ENCODE results near the gene CDK19. TPM values are rescaled to one million over a fixed set of nuclear protein-coding genes. Genes with fewer than 3 reads are reported as not detected.

CDK19 gene
- 11.0 TPM for total RNA-seq

DNA sequence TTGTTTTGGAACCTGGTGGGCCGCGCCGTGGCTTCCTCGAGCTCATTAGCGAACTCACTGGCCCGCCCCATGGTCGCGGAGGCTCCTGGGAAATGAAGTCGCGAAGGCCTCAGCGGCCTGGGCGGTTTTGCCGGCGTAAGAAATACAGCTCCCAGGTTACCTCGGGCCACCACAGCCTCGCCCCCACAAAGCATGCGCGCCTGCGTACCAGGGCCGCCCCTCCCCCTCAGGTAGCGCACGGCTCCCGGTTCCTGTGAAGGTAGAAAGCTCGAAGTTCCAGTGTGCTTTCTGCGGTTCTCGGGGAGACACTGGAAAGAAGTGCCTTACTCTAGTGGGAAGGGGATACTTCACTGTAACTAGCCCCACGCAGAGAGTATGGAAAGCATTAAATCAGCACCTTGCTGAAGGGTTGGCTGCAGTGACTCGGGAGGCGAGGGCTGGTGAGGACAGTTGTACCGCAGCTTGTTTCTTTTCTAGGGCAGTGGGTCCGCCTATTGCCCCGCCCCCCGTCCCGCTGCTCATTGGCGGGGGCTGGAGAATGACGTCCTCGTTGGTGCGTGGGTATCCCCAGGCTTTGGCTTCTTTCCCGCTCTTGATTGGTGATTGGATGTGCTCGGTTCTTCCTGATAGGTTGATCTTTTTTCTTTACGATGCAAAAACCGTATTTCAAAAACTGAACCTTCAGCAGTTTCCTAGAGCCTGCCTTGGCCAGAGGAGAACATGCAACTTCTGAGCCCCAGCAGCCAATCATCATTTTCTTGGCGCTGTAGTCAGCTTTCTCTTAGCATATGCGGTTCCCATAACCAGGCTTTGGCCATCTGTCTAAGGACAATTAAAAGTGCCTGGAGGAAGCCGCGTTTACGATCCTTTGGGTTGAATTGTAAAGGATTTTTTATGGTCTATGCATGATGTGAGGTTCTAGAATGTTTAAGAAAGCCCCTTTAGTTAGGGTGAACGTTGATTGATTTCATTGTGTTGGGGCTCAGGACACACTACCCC lies at the start of gene CDK19:
Gene CDK19 (minus strand): TSS at position 59 of the 999 bp plus-strand sequence. CDS start 333 bp downstream, outside the sequence.
- Histone ChIP-seq H3K27ac (ENCODE audit: low read depth, low read length) (peak within 1 kb of the TSS; percentile 95), H3K9me3 (ENCODE audit: control insufficient read depth in 3 of 3, low read length in 3 of 3) (no peaks in the 10 kb centered on the region), H3K4me1 (ENCODE audit: control insufficient read depth in 3 of 3, insufficient read depth in 3 of 3, low read length in 3 of 3) (peaks cover 9 to 17% (median 10%) of the 10 kb centered on the region in 3 donors), H3K27me3 (ENCODE audit: control insufficient read depth in 3 of 3, insufficient read depth in 3 of 3, low read length in 3 of 3) (no peaks in the 10 kb centered on the region), H3K4me3 (ENCODE audit: low read length in 3 of 3) (peak within 1 kb of the TSS; percentile 95 to 99 (median 96)), H3K9ac (ENCODE audit: low read depth in 1 of 3, low read length in 3 of 3) (peak within 1 kb of the TSS; percentile 89 to 96 (median 89)), H3K36me3 (ENCODE audit: control insufficient read depth in 3 of 3, insufficient read depth in 3 of 3, low read length in 3 of 3) (no peaks in the 10 kb centered on the region)

GRCh38 chr6:110864824-110865223 lies 49.6 kb upstream of the CDK19 start:
- Histone ChIP-seq H3K27me3 (ENCODE audit: control insufficient read depth in 3 of 3, insufficient read depth in 3 of 3, low read length in 3 of 3) (no peaks in the 10 kb centered on the region), H3K9ac (ENCODE audit: low read depth in 1 of 3, low read length in 3 of 3) (no peak overlapping the region), H3K9me3 (ENCODE audit: control insufficient read depth in 3 of 3, low read length in 3 of 3) (no peaks in the 10 kb centered on the region), H3K4me3 (ENCODE audit: low read length in 3 of 3) (no peak overlapping the region), H3K27ac (ENCODE audit: low read depth, low read length) (no peak overlapping the region), H3K36me3 (ENCODE audit: control insufficient read depth in 3 of 3, insufficient read depth in 3 of 3, low read length in 3 of 3) (no peaks in the 10 kb centered on the region), H3K4me1 (ENCODE audit: control insufficient read depth in 3 of 3, insufficient read depth in 3 of 3, low read length in 3 of 3) (no peaks in the 10 kb centered on the region)

DNA sequence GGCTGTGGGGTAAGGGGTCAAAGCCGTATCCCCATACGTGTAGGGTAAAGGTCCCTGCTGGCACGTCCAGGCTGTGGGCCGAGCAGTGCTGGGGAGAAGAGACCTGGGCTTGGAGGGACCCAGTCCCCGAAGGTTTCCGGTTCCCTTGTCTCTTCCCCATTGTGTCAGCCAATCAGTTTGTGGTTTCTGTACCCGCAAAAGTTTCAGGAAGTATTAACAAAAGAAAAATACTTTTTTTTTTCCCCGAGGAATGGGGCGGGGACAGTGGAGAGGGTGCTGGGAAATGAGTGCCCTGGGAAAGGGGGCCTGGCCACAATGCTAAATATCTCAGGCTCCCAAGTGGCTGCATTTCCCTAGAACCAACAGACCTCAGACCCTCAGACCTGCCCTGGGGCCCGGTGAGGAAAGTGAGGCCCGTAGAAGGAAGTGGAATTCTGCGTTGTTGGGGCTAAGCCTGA lies 44.1 kb upstream of the CDK19 start:
- H3K27me3 ChIP-seq (ENCODE audit: control insufficient read depth in 3 of 3, insufficient read depth in 3 of 3, low read length in 3 of 3): no peaks in the 10 kb centered on the region
- H3K4me3 ChIP-seq (ENCODE audit: low read length in 3 of 3): no peak overlapping the region
- no peak overlapping the region for H3K9ac ChIP-seq (ENCODE audit: low read depth in 1 of 3, low read length in 3 of 3)
- no peaks in the 10 kb centered on the region for H3K36me3 ChIP-seq (ENCODE audit: control insufficient read depth in 3 of 3, insufficient read depth in 3 of 3, low read length in 3 of 3)
- no peak overlapping the region for H3K27ac ChIP-seq (ENCODE audit: low read depth, low read length)
- no peaks in the 10 kb centered on the region for H3K4me1 ChIP-seq (ENCODE audit: control insufficient read depth in 3 of 3, insufficient read depth in 3 of 3, low read length in 3 of 3)
- no peaks in the 10 kb centered on the region for H3K9me3 ChIP-seq (ENCODE audit: control insufficient read depth in 3 of 3, low read length in 3 of 3)

DNA sequence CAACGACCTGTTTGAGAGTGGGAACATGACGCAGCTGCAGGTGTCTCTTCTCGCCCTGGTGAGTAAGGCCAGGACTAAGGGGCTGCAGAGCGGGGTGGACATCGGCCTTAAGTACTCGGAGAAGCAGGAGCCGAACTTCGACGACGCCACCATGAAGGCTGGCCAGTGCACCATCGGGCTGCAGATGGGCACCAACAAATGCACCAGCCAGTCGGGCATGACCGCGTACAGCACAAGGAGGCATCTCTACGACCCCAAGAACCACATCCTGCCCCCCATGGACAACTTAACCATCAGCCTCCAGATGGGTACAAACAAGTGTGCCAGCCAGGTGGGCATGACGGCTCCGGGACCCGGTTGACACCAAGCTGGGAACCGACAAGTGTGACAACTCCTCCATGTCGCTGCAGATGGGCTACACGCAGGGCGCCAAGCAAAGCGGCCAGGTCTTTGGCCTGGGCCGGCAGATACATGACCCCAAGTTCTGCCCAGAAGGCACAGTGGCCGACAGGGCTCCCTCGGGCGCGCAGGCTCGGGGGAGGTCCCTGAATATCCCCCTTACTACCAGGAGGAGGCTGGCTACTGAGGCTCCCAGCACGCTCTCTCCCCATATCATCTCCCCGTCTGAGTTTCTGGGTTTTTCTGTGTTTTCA lies 43.4 kb upstream of the CDK19 start:
- H3K4me3 ChIP-seq (ENCODE audit: low read length in 3 of 3): no peak overlapping the region
- no peaks in the 10 kb centered on the region for H3K4me1 ChIP-seq (ENCODE audit: control insufficient read depth in 3 of 3, insufficient read depth in 3 of 3, low read length in 3 of 3)
- H3K9ac ChIP-seq (ENCODE audit: low read depth in 1 of 3, low read length in 3 of 3): no peak overlapping the region
- no peaks in the 10 kb centered on the region for H3K27me3 ChIP-seq (ENCODE audit: control insufficient read depth in 3 of 3, insufficient read depth in 3 of 3, low read length in 3 of 3)
- H3K9me3 ChIP-seq (ENCODE audit: control insufficient read depth in 3 of 3, low read length in 3 of 3): no peaks in the 10 kb centered on the region
- H3K36me3 ChIP-seq (ENCODE audit: control insufficient read depth in 3 of 3, insufficient read depth in 3 of 3, low read length in 3 of 3): no peaks in the 10 kb centered on the region
- H3K27ac ChIP-seq (ENCODE audit: low read depth, low read length): no peak overlapping the region

DNA sequence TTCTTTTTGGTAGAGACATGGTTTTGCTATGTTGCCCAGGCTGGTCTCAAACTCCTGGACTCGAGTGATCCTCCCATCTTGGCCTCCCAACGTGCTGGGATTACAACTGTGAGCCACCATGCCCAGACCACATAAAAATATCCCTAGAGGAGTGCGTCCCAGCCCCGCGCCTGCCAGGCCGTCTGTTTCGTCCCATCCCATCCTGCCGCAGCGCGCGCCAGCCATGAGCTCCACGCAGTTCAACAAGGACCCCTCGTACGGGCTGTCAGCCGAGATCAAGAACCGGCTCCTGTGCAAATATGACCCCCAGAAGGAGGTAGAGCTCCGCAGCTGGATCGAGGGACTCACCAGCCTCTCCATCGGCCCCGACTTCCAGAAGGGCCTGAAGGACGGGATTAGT lies 42.7 kb upstream of the CDK19 start:
- no peak overlapping the region for H3K9ac ChIP-seq (ENCODE audit: low read depth in 1 of 3, low read length in 3 of 3)
- no peak overlapping the region for H3K27ac ChIP-seq (ENCODE audit: low read depth, low read length)
- H3K4me1 ChIP-seq (ENCODE audit: control insufficient read depth in 3 of 3, insufficient read depth in 3 of 3, low read length in 3 of 3): no peaks in the 10 kb centered on the region

DNA sequence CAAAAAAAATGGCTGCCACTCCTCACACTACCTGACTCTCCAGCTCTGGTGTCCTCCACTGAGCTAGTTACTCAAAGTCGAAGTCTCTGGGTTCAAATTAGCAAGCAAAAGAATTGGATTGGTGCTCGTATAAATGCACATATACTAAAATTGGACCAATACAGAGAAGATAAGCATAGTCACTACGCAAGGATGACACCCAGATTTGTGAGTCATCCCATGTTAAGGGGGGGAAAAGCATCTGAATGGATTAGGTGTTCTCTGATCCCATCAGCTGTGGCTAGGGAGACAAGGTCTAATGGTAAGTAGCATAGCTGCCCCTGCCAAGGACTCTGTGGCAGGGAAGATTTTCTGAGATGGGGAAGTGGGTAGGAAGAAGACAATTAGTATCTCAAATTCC lies 41.0 kb upstream of the CDK19 start:
- Histone ChIP-seq H3K36me3 (ENCODE audit: control insufficient read depth in 3 of 3, insufficient read depth in 3 of 3, low read length in 3 of 3) (no peaks in the 10 kb centered on the region), H3K4me3 (ENCODE audit: low read length in 3 of 3) (no peak overlapping the region), H3K27ac (ENCODE audit: low read depth, low read length) (no peak overlapping the region), H3K27me3 (ENCODE audit: control insufficient read depth in 3 of 3, insufficient read depth in 3 of 3, low read length in 3 of 3) (no peaks in the 10 kb centered on the region), H3K9me3 (ENCODE audit: control insufficient read depth in 3 of 3, low read length in 3 of 3) (no peaks in the 10 kb centered on the region), H3K9ac (ENCODE audit: low read depth in 1 of 3, low read length in 3 of 3) (no peak overlapping the region), H3K4me1 (ENCODE audit: control insufficient read depth in 3 of 3, insufficient read depth in 3 of 3, low read length in 3 of 3) (no peaks in the 10 kb centered on the region)

More for the DNA sequence above, 42.7 kb upstream of the CDK19 start:
- Histone ChIP-seq H3K36me3 (ENCODE audit: control insufficient read depth in 3 of 3, insufficient read depth in 3 of 3, low read length in 3 of 3) (no peaks in the 10 kb centered on the region), H3K9me3 (ENCODE audit: control insufficient read depth in 3 of 3, low read length in 3 of 3) (no peaks in the 10 kb centered on the region), H3K27me3 (ENCODE audit: control insufficient read depth in 3 of 3, insufficient read depth in 3 of 3, low read length in 3 of 3) (no peaks in the 10 kb centered on the region), H3K4me3 (ENCODE audit: low read length in 3 of 3) (no peak overlapping the region)

DNA sequence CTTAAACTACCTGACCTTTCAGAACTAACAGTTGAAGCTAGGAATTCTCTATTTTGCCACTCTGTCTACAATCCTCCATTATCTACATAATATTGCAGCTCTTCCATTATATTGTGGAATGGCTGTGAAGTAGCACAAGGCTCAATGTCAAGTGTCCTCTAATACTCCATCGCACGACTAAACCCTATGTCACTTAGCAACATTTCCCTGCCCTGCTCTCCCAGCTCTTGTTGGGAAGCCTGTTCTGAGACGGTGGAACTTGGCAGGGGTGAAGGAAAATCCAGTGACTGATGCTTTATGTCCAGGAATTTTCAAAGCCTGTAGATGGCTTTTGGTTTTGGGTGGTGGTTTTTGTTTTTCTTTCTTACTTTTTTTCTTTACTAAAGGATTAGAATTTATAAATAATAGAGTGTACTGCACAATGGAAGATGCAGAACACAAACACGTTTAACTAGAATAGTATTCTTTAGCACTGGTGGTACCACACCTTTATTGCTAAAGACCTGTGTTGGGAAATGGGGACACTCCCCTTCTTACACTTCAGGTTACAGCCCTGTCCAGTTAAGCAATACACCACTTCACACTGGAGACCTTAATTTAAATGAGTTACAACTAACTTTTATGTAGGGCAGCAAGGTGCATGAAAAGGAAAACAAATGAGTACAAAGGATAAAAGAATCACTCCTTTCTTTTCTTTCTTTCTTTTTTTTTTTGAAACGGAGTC lies 38.6 kb upstream of the CDK19 start:
- no peak overlapping the region for H3K4me3 ChIP-seq (ENCODE audit: low read length in 3 of 3)
- H3K36me3 ChIP-seq (ENCODE audit: control insufficient read depth in 3 of 3, insufficient read depth in 3 of 3, low read length in 3 of 3): no peaks in the 10 kb centered on the region
- H3K27me3 ChIP-seq (ENCODE audit: control insufficient read depth in 3 of 3, insufficient read depth in 3 of 3, low read length in 3 of 3): no peaks in the 10 kb centered on the region
- no peak overlapping the region for H3K27ac ChIP-seq (ENCODE audit: low read depth, low read length)
- no peaks in the 10 kb centered on the region for H3K9me3 ChIP-seq (ENCODE audit: control insufficient read depth in 3 of 3, low read length in 3 of 3)
- no peak overlapping the region for H3K9ac ChIP-seq (ENCODE audit: low read depth in 1 of 3, low read length in 3 of 3)
- H3K4me1 ChIP-seq (ENCODE audit: control insufficient read depth in 3 of 3, insufficient read depth in 3 of 3, low read length in 3 of 3): no peaks in the 10 kb centered on the region

DNA sequence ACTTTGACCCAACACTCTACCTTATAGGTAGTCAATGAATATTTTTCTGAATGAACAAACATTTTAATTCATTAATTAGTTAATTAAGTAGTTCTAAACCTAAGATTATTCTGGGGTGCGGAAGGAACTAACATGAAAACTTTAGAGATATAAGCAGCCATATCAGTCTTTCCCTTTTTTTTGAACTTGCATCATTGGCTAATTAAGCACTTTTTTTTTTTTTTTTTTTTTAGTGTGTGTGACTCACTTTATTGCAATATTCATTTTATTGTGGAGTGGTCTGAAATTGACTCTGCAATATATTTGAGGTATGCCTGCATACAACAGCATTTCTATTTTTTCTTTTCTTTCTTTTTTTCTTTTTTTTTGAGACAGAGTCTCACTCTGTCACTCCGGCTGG lies 37.5 kb upstream of the CDK19 start:
- Histone ChIP-seq H3K9ac (ENCODE audit: low read depth in 1 of 3, low read length in 3 of 3) (no peak overlapping the region), H3K9me3 (ENCODE audit: control insufficient read depth in 3 of 3, low read length in 3 of 3) (no peaks in the 10 kb centered on the region), H3K4me3 (ENCODE audit: low read length in 3 of 3) (no peak overlapping the region), H3K27ac (ENCODE audit: low read depth, low read length) (no peak overlapping the region), H3K36me3 (ENCODE audit: control insufficient read depth in 3 of 3, insufficient read depth in 3 of 3, low read length in 3 of 3) (no peaks in the 10 kb centered on the region), H3K27me3 (ENCODE audit: control insufficient read depth in 3 of 3, insufficient read depth in 3 of 3, low read length in 3 of 3) (no peaks in the 10 kb centered on the region), H3K4me1 (ENCODE audit: control insufficient read depth in 3 of 3, insufficient read depth in 3 of 3, low read length in 3 of 3) (no peaks in the 10 kb centered on the region)

DNA sequence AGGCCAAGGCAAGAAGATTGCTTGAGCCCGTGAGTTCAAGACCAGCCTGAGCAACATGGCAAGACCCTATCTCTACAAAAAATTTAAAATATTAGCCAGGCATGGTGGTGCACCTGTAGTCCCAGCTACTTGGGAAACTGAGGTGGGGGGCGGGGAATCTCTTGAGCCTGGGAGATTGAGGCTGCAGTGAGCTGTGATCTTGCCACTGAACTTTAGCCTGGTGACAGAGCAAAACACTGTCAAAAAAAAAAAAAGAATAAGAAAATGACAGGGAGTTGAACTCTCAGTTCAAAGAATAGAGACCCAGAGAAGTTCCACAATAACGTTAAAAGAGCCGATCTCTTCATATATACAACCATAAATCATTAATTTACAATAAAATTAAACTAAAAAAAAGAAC lies 34.5 kb upstream of the CDK19 start:
- Histone ChIP-seq H3K9ac (ENCODE audit: low read depth in 1 of 3, low read length in 3 of 3) (no peak overlapping the region), H3K4me1 (ENCODE audit: control insufficient read depth in 3 of 3, insufficient read depth in 3 of 3, low read length in 3 of 3) (no peaks in the 10 kb centered on the region), H3K9me3 (ENCODE audit: control insufficient read depth in 3 of 3, low read length in 3 of 3) (no peaks in the 10 kb centered on the region), H3K4me3 (ENCODE audit: low read length in 3 of 3) (no peak overlapping the region), H3K36me3 (ENCODE audit: control insufficient read depth in 3 of 3, insufficient read depth in 3 of 3, low read length in 3 of 3) (no peaks in the 10 kb centered on the region), H3K27ac (ENCODE audit: low read depth, low read length) (no peak overlapping the region), H3K27me3 (ENCODE audit: control insufficient read depth in 3 of 3, insufficient read depth in 3 of 3, low read length in 3 of 3) (no peaks in the 10 kb centered on the region)

Data from skeletal muscle tissue (tissue), 4 donors.